NCI-H128 (cell line): ENCODE data around the gene VWA5B1.
"Not testable (repeated sequence)": the region's sequence is repeated elsewhere in the genome, so short reads cannot be mapped to it uniquely, and the experiment has no call there.

Experiments used
- DNase-seq: peaks from one replicate; lab custom pipeline; 2025; ENCODE audit not compliant: unreplicated experiment; lab: John Stamatoyannopoulos, UW

Gene VWA5B1

DNA sequence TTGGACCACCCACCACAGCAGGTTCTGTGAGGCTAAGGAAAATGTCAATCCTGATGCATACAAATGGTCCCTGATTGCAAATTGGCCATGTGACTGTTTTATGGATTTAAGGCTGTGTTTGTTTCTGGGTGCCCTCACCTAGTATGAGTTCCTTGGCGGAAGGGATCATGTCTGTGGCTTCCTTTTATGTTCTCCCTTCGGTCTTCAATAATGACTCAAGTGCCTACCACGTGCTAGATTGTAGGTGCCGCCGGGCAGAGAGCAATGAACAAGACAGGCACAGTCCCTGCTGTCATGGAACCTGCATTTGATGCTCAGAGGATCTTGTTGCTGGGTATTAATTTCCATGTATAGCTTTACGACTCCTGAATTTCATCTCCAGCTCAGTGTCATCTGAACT is 9.8 kb upstream of the VWA5B1 start:
- no peak for DNase-seq

DNA sequence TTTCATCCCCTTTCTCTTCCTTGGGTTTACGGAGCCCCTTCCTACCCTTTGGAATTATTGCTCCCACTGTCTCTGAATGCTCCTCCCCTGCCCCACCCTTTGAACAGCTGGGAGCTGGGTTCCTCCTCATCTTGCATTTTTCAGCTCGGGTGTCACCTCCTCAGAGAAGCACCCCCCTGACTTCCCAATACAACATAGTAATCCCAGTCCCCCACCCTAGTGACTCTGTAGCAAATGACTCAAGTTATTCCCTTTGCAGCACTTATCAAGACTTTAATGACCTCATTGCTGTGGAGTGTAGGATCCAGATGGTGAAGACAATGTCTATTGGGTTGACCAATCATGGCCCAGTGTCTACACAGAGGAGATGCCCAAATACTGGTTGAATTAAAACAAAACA is 8.9 kb upstream of the VWA5B1 start:
- no peak for DNase-seq

DNA sequence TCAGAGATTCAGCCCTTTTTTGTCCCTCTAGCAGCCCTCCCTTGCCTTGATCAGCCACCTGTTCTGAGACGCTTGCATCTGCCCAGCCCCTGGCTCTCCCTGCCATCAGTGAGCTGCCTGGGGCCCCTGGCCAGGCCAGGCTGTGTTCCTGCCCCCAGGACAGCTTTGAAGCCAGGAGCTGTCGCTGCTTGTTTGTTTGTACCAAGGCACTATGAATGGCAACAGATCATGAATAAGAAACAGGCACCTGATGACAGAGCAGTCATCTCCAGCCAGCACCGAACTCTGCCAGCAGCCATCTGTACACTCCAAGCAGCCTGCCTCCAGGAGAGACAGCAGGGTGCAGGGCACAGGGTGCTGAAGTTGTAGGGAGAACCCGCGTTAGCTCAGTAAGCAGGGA is 8.1 kb upstream of the VWA5B1 start:
- DNase-seq: no peak

GRCh38 chr1:20284046-20284445 is 6.6 kb upstream of the VWA5B1 start:
- DNase-seq: no peak

- no peak for DNase-seq
Observed at GRCh38 chr1:20284625-20285024, 6.0 kb upstream of the VWA5B1 start.

DNA sequence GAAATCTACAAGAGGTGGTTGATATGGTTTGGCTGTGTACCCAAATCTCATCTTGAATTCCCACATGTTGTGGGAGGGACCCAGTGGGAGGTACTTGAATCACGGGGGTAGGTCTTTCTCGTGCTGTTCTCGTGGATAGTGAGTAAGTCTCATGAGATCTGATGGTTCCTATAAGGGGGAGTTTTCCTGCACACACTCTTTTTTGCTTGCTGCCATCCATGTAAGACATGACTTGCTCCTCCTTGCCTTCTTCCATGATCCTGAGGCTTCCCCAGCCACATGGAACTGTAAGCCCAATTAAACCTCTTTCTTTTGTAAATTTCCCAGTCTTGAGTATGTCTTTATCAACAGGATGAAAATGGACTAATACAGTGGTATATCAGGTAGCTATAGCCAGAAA is 5.2 kb upstream of the VWA5B1 start:
- no peak for DNase-seq

- not testable (repeated sequence) for DNase-seq
Observed at GRCh38 chr1:20287696-20288095, 3.0 kb upstream of the VWA5B1 start.

DNA sequence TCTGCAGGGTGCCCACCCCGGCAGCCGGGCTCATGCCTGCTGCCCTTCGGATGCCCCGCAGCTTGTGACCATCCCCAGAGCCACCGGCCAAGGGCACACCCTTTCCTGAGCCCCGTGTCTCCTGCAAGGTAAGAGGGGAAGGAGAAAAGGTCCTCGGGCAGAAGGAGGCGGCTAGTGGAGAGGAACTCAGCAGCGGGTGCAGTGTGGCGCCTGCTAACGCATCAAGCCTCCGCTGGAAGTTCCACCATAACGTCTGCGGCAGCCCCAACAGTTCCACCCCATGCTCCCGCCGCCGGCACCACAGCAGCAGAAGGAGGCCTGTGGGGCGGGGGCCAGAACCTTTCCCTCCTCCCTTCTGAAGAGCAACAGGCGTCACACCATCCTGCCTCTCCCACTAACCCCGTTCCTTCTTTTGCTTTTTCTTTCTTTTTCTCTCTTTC is 990 bp downstream of the VWA5B1 start:
- DNase-seq: no peak

DNA sequence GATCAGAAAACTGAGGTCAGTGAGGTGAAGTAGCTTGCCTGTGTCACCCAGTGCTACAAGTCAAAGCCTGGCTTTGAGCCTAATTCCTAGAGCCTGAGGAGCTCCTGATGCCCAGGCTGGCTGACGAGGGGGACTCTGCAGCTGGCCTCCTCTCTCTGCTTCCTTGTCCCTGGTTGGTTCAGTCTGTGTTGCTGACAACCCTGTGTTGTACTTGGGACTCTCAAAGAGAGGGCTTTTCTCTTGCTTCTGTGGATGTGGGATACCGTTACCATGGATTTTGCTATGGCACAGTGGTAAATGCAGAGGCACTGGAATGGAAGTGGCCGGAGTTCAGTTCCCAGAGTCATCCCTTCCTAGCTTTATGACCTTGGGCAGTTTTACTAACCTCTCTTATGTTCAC is 8.0 kb downstream of the VWA5B1 start:
- DNase-seq: no peak

GRCh38 chr1:20301463-20302107 is 10.9 kb downstream of the VWA5B1 start:
- DNase-seq: no peak

DNA sequence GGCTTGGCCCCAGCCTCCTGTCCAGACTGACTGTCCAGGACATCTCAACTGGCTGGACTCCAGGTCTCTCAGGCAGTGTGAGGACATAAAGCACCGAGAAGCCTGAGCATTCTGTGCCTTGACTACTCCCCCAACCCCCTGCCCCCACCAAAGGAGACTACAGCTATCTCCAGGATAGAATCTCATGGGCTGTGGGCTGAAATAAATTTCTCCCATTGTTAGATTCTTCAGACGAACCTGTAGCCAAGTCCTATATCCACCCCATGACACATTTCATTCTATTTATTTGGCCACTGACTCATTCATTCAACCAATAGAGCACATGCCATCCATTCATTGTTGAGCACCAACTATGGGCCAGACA is 11.4 kb downstream of the VWA5B1 start:
- DNase-seq: no peak

DNA sequence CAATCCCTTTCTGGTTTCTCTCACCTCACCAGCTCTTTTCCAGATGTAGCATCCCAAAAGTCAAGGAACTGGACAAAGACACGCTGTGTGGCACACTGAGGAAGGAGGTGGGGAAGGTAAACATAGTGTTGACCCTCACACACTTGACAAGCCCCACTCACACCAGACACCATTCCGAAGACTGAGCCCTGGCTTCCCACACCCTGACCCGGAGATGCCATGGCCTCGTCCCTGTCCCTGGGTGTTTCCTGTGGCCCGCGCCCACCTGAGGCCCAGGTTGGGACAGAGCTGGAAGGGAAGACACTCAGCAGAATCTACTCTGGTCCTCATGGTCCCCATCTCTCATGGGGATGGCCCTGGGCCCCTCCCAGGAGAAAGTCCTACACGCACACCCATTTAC is 16.4 kb downstream of the VWA5B1 start:
- no peak for DNase-seq

- DNase-seq: no peak
Observed at GRCh38 chr1:20308569-20308968, 17.9 kb downstream of the VWA5B1 start.

DNA sequence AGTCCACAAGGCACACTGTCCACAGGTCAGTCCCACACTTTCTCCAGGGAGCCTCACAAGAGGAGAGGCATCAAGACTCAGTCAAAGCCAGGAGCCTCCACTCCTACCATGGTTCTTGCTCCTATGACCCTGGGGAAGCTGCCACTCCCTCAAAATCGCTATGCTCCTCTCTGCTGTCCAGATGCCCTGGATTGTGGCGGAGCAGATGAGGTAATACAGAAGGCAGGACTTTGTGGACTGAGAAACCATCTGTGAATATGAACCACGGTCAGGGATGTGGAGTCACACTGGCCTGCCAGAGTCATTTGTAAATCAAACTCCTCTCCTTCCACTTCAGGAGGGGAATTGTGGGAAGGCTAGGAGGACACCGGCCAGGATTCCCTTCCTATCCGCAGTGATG is 20.6 kb downstream of the VWA5B1 start:
- no peak for DNase-seq

DNA sequence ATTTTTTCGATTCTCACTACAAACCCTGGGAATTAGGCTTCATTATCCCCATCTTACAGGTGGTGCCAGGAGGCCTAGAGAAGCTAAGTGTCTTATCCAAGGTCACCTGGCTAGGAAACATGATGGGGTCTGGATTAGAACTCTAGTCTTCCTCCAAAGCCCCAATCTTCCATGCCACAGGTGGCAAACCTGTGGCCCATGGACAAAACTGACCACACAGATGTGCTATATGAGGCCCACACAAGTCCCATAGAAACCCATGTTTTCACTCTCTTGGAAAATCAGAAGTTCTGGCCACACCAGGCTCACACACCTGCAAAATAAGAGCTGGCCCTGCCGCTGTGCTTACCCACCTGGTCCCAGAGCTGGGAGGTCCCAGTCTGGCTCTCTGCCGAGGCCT is 21.6 kb downstream of the VWA5B1 start:
- DNase-seq: no peak

DNA sequence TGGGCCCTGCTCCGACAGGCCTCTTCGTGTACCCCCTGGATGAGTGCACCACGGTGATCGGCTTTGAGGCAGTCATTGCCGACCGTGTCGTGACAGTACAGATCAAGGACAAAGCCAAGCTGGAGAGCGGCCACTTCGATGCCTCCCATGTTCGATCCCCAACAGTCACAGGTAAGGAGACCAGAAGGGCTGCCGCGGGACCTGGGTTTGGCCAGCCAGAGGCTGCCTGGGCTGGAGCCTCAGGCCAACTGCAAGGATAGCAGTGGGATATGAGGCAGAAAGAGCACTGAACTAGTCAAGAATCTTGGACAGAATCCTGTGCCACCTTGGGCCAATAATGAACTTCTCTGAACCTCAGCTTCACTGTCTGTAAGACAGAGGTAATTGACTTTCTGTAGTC is 22.1 kb downstream of the VWA5B1 start:
- DNase-seq: no peak

GRCh38 chr1:20317471-20317870 is 26.8 kb downstream of the VWA5B1 start:
- no peak for DNase-seq

DNA sequence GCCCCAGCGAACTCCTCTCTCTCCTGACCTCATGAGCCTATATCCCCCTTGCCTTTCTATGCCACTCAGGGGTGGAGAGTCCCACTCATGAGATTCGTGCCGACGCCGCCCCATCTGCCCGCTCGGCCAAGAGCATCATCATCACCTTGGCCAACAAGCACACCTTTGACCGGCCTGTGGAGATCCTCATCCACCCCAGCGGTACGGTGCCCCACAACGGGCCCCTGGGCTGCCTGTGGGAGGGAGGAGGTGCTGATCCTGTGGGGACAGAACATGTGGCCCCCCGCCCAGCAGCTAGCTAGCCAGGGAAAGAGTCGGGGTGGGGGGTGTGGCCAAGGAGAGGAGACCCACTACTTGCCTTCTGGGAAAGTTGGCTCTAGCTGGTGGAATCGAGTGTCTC is 27.8 kb downstream of the VWA5B1 start:
- DNase-seq: no peak

DNA sequence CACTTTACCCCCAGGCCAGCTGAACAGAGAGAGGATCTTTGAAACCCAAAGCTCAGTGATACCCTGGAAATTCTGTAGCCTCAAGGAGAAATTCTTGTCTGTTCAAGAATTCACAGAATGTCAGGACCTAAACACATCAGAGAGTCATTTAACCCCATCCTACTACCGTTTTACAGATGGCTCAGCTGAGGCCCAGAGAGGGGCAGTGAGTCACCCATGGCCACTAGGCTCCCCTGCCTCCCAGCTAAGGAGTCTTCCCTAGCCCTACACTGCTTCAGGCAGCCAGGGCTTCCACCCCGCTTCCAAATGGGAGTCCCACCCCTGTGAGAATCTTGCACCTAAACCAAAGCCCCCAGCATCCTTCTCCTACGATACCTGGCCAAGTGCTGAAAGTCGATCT is 28.3 kb downstream of the VWA5B1 start:
- DNase-seq: no peak

GRCh38 chr1:20319456-20320220 is 29.0 kb downstream of the VWA5B1 start:
- no peak for DNase-seq

DNA sequence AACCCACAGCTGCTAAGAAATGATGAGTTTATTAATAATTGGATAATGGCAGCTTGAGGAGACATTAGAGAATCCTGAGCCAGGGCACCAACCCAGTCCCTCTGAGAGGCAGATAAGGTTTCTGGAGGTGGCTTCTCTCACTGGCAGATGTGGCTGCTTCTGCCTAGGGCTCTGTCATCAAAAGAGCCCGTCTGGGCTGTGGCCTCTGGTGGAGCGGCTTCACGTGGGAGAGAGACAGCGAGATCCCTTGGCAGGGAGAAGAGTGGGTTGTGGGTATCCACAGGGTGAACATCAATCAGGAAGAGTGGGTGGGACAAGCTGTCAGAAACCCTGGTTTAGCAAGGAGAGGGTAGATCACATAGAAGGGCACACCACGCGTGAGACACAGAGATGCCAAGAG is 30.0 kb downstream of the VWA5B1 start:
- no peak for DNase-seq

DNA sequence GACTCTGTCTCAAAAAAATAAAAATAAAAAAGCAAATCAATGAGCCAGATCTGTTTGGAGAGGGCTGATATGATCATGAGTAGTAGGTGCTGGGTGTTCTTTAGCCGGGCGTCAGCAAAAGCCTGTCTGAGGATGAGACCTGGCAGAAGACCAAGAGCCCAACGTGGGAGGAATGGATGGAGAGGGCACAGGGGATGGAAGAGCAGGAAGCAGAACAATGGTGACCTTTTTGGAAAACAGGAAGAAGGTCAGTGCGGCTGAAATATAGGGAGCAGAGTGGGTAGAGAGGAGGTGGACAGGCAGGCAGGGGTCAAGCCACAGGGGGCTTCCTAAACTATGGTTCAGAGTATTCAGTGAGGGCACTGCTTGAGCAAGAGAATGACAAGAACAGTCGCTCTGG is 30.9 kb downstream of the VWA5B1 start:
- DNase-seq: no peak
